WERI-Rb-1 (cell line): ENCODE data around the gene MOGAT2.
"Not testable (repeated sequence)": the region's sequence is repeated elsewhere in the genome, so short reads cannot be mapped to it uniquely, and the experiment has no call there.

Experiments used
- DNase-seq: peaks from one replicate; pipeline ENCODE4 v3.0.0-alpha.2; 2020
- H3K27ac ChIP-seq: fragments of 250-450 bp; sonication (Bioruptor Pico); 2 replicates; pipeline ENCODE4 v1.5.1; 2020; ENCODE audit warnings: mild to moderate bottlenecking, moderate library complexity
- H3K27me3 ChIP-seq: fragments of 250-450 bp; sonication (Bioruptor Pico); 2 replicates; pipeline ENCODE4 v1.5.1; 2021; ENCODE audit warnings: mild to moderate bottlenecking, low read depth, moderate library complexity; ENCODE audit not compliant: insufficient read depth, severe bottlenecking
- H3K36me3 ChIP-seq: fragments of 250-450 bp; sonication (Bioruptor Pico); 2 replicates; pipeline ENCODE4 v1.5.1; 2020; ENCODE audit warnings: mild to moderate bottlenecking, moderate library complexity
- H3K4me3 ChIP-seq: 2 replicates; pipeline ENCODE4 v1.5.1; 2011; ENCODE audit warnings: low read depth, mild to moderate bottlenecking, control low read depth, low read length
- H3K9me3 ChIP-seq: fragments of 250-450 bp; sonication (Bioruptor Pico); 2 replicates; pipeline ENCODE4 v1.5.1; 2021; ENCODE audit warnings: mild to moderate bottlenecking, moderate library complexity; ENCODE audit not compliant: severe bottlenecking
- TF ChIP-seq, protein P1 (sequence below): IDR thresholded peaks from 2 replicates; pipeline ENCODE4 v1.5.1; 2011; ENCODE audit warnings: low read depth, mild to moderate bottlenecking, control low read depth, inconsistent platforms, low read length

Gene MOGAT2

GRCh38 chr11:75733431-75734107, 15.9 kb downstream of the MOGAT2 start:
- Histone ChIP-seq H3K4me3 (no peak overlapping the region), H3K27ac (no peak overlapping the region), H3K9me3 (no peaks in the 10 kb centered on the region), H3K36me3 (no peaks in the 10 kb centered on the region), H3K27me3 (no peaks in the 10 kb centered on the region)
- TF ChIP-seq, protein P1, sequence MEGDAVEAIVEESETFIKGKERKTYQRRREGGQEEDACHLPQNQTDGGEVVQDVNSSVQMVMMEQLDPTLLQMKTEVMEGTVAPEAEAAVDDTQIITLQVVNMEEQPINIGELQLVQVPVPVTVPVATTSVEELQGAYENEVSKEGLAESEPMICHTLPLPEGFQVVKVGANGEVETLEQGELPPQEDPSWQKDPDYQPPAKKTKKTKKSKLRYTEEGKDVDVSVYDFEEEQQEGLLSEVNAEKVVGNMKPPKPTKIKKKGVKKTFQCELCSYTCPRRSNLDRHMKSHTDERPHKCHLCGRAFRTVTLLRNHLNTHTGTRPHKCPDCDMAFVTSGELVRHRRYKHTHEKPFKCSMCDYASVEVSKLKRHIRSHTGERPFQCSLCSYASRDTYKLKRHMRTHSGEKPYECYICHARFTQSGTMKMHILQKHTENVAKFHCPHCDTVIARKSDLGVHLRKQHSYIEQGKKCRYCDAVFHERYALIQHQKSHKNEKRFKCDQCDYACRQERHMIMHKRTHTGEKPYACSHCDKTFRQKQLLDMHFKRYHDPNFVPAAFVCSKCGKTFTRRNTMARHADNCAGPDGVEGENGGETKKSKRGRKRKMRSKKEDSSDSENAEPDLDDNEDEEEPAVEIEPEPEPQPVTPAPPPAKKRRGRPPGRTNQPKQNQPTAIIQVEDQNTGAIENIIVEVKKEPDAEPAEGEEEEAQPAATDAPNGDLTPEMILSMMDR, result no peak
- DNase-seq, result no peak

DNA sequence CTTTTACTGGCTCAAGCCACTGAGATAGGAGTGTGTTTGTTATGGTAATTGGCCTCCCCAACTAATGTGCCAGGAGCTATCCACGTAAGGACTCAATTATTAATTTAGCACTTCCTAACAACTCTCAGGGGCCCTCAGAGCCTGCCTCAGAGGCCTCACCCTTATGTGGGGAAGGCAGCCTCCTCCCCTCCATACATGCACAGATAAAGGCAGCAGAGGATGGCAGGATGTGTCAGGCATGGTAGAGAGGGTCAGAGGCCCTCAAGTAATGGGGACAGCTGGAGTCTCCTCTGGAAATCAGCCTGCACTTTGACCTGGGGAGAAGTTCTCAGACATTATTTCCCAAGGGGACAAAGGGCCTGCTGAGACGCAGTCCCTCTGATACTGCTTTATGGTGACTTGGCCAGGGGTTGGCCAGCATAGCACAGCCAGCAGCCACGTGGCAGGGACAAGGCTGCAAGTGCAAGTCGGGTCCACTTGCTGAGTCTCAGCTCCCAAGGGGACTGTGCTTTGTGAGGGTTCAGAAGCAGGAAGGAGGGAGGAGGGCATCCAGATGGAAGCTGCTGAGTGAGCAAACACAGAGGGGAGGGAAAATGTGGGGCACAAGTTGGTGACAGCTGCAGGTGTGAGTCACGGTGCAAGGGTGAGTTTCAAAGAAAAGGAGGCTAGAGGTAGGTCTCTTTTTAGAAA, 17.0 kb downstream of the MOGAT2 start:
- no peak overlapping the region for H3K27ac ChIP-seq
- no peaks in the 10 kb centered on the region for H3K27me3 ChIP-seq
- no peak overlapping the region for H3K4me3 ChIP-seq
- no peaks in the 10 kb centered on the region for H3K9me3 ChIP-seq
- TF ChIP-seq, protein P1, result no peak
- no peak for DNase-seq
- H3K36me3 ChIP-seq, result no peaks in the 10 kb centered on the region

DNA sequence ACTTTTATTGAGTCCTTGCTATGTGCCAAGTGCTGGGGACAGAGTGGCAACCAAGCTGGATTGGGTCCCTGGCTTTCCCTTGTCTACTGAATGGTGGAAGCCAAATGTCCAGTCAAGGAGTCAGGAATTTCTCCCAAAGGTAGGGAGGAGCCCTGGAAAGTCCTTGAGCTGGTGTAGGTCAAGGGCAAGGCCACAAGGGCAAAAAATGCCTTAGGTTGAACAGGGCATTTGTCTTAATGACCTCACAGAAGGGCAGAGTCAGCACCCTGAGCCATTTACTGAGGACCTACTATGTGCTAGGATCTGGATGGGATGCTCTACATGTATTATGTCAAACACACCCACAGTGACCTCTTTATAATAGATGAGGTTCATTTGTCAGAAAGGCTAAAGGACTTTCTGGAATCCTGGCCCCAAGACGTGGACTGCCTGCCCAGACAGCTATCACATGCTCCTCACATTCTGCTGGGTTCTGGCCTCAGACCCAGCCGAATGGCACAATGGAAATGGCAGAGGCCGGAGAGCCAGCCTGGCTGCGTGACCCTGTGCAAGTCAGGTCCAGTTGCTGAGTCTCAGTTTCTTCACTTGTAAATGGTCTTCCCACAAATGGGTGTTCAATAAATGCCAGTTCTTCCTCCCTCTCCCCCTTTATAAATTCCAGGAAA, 17.7 kb downstream of the MOGAT2 start:
- Histone ChIP-seq H3K36me3 (no peaks in the 10 kb centered on the region), H3K9me3 (no peaks in the 10 kb centered on the region), H3K27me3 (no peaks in the 10 kb centered on the region), H3K27ac (no peak overlapping the region), H3K4me3 (no peak overlapping the region)
- TF ChIP-seq, protein P1, result no peak
- DNase-seq, result no peak

GRCh38 chr11:75737314-75737713, 19.7 kb downstream of the MOGAT2 start:
- Histone ChIP-seq H3K27ac (no peak overlapping the region), H3K4me3 (no peak overlapping the region), H3K27me3 (no peaks in the 10 kb centered on the region), H3K36me3 (no peaks in the 10 kb centered on the region), H3K9me3 (no peaks in the 10 kb centered on the region)
- no peak for DNase-seq
- TF ChIP-seq, protein P1, result no peak

DNA sequence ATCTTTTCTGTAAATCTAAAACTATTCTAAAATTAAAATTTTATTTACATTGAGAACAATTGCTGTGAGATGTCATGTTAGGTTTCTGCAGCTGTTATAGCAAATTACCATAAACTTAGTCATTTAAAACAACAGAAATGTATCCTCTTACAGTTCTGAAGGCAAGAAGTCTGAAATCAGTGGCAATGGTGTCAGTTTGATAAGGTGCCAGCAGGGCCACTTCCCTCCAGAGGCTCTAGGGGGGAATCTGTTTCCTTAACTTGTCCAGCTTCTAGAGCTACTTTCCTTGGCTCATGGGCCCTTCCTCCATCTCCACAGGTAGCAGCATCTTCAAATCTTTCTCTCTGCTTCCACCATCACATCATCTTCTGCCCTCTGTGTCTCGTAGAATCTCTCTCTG, 23.0 kb downstream of the MOGAT2 start:
- TF ChIP-seq, protein P1, result no peak
- no peak for DNase-seq

GRCh38 chr11:75743159-75743558, 25.5 kb downstream of the MOGAT2 start:
- H3K36me3 ChIP-seq, H3K27me3 ChIP-seq, H3K9me3 ChIP-seq, H3K4me3 ChIP-seq, H3K27ac ChIP-seq, DNase-seq: not testable (repeated sequence)

More for the DNA sequence above, 23.0 kb downstream of the MOGAT2 start:
- Histone ChIP-seq H3K27me3 (no peaks in the 10 kb centered on the region), H3K9me3 (no peaks in the 10 kb centered on the region), H3K36me3 (no peaks in the 10 kb centered on the region), H3K27ac (no peak overlapping the region), H3K4me3 (no peak overlapping the region)
